Panc1 (cell line): ENCODE results near the gene MRPS9. TPM values are rescaled to one million over a fixed set of nuclear protein-coding genes. Genes with fewer than 3 reads are reported as not detected.

Source experiments
- ATAC-seq: fragments of 200-7000 bp; cut with Tn5 transposase; 2 replicates; pipeline ENCODE4 v1.9.1; 2020; ENCODE audit warnings: mild to moderate bottlenecking, moderate library complexity
- BruUV-seq: library from RNA; stranded (reverse); fragments of 400-500 nt; replicated peaks from 2 replicates; lab custom pipeline; 2021; lab: Mats Ljungman, UMichigan
- CTCF ChIA-PET: fragments of 300-600 bp; sonication (Branson Sonifier 250); formaldehyde crosslinking; loops from one replicate; lab custom pipeline; 2022; ENCODE audit warnings: antibody characterized with exemption; lab: Charles Lee
- POLR2A ChIA-PET: fragments of 300-600 bp; sonication (Branson Sonifier 250); formaldehyde crosslinking; loops from one replicate; lab custom pipeline; 2022; ENCODE audit warnings: antibody characterized with exemption; lab: Charles Lee
- DNase-seq: peaks from one replicate; pipeline ENCODE4 v3.0.0-alpha.2; 2010; ENCODE audit warnings: low read depth, low spot score
- H3K27ac ChIP-seq: 2 replicates; pipeline ENCODE4 v1.5.1; 2011; ENCODE audit warnings: mild to moderate bottlenecking, low read length, inconsistent platforms
- H3K27me3 ChIP-seq: fragments of 200-500 bp; sonication (Bioruptor generic); 2 replicates; pipeline ENCODE4 v1.6.0; 2014; ENCODE audit warnings: low read length, inconsistent platforms; ENCODE audit not compliant: control insufficient read depth, insufficient read depth
- H3K36me3 ChIP-seq: fragments of 200-500 bp; sonication (Bioruptor generic); 2 replicates; pipeline ENCODE4 v1.5.1; 2014; ENCODE audit warnings: inconsistent platforms, mild to moderate bottlenecking, low read length, moderate library complexity; ENCODE audit not compliant: control insufficient read depth, insufficient read depth
- H3K4me1 ChIP-seq: 2 replicates; pipeline ENCODE4 v1.5.1; 2011; ENCODE audit warnings: inconsistent platforms, mild to moderate bottlenecking, low read length, moderate library complexity; ENCODE audit not compliant: control insufficient read depth, insufficient read depth
- H3K4me3 ChIP-seq, 2 experiments: 2 replicates each; pipeline ENCODE4 v1.5.1; 2011 to 2012; ENCODE audit warnings: low read depth in 2 of 2, low read length in 2 of 2, mild to moderate bottlenecking in 2 of 2, inconsistent platforms in 1 of 2, moderate library complexity in 1 of 2
- H3K9me3 ChIP-seq: fragments of 200-500 bp; sonication (Bioruptor generic); 2 replicates; pipeline ENCODE4 v1.5.1; 2014; ENCODE audit warnings: low read depth, mild to moderate bottlenecking, inconsistent platforms, low read length, moderate library complexity; ENCODE audit not compliant: control insufficient read depth, insufficient read depth
- POLR2AphosphoS5 ChIP-seq: IDR thresholded peaks from 2 replicates; pipeline ENCODE4 v1.6.1; 2012; ENCODE audit warnings: mild to moderate bottlenecking, low read depth, low read length, moderate library complexity
- SIN3A ChIP-seq: IDR thresholded peaks from 2 replicates; pipeline ENCODE4 v1.6.1; 2012; ENCODE audit warnings: low read depth, mild to moderate bottlenecking, low read length, moderate library complexity, borderline replicate concordance; ENCODE audit not compliant: insufficient read depth
- TCF7L2 ChIP-seq: IDR thresholded peaks from 2 replicates; pipeline ENCODE4 v1.6.1; 2011; ENCODE audit warnings: mild to moderate bottlenecking, low read depth, low read length, inconsistent platforms
- in situ Hi-C: cut with HindIII; loops from 2 replicates; pipeline ENCODE4 v1.10.0; 2016; ENCODE audit warnings: low sequenced_read_pairs, low pct_unique_long_range_greater_than_20kb
- intact Hi-C: fragments of 100-400 bp; cut with micrococcal nuclease; formaldehyde crosslinking; loops from one replicate; pipeline ENCODE4 v1.10.0; 2022; ENCODE audit not compliant: unreplicated experiment
- total RNA-seq: library from RNA; stranded (reverse); gene quantifications from one replicate; pipeline ENCODE4 v1.2.1, GENCODE V29; 2021; ENCODE audit not compliant: unreplicated experiment
- TF ChIP-seq, protein P1 (sequence below), 2 experiments: IDR thresholded peaks; 2 replicates each; pipeline ENCODE4 v1.6.1; 2011 to 2012; ENCODE audit warnings: low read depth in 2 of 2, control low read depth in 1 of 2, low read length in 1 of 2, mild to moderate bottlenecking in 1 of 2, moderate library complexity in 1 of 2; ENCODE audit not compliant: insufficient read depth in 1 of 2
- TF ChIP-seq, protein P2 (sequence below): fragments of 450-650 bp; IDR thresholded peaks from 2 replicates; pipeline ENCODE4 v1.5.1; 2017; ENCODE audit warnings: mild to moderate bottlenecking

MRPS9 gene
- total RNA-seq, 1 experiment from 2014 or later = 27.4 TPM

DNA sequence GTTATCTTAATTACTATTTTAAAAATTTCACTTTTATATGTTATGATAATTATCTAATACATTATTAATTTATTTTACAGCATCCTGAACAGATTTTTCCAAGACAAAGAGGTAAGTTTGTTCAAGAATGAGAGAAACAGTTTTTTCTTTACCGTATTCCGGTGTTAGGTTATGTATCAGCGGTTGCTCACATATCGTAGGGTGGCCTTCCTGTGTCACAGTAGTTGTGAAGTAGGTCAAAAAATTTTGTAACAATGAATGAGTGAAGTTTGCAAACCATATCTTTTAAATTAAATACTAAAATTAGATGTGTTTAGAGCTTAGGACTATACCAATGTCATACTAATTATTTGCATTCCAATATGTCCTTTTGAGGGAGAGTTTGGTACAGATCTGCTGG is 33.5 kb downstream of the MRPS9 start:
- no peaks in the 10 kb centered on the region for H3K27me3 ChIP-seq
- CTCF ChIA-PET = no interaction called here
- intact Hi-C loops (no loop called here), in situ Hi-C loops (no loop called here)
- no TSS peak for BruUV-seq
- TF ChIP-seq TCF7L2 (no peak), POLR2AphosphoS5 (no peak), SIN3A (no peak)
- TF ChIP-seq, protein P1, sequence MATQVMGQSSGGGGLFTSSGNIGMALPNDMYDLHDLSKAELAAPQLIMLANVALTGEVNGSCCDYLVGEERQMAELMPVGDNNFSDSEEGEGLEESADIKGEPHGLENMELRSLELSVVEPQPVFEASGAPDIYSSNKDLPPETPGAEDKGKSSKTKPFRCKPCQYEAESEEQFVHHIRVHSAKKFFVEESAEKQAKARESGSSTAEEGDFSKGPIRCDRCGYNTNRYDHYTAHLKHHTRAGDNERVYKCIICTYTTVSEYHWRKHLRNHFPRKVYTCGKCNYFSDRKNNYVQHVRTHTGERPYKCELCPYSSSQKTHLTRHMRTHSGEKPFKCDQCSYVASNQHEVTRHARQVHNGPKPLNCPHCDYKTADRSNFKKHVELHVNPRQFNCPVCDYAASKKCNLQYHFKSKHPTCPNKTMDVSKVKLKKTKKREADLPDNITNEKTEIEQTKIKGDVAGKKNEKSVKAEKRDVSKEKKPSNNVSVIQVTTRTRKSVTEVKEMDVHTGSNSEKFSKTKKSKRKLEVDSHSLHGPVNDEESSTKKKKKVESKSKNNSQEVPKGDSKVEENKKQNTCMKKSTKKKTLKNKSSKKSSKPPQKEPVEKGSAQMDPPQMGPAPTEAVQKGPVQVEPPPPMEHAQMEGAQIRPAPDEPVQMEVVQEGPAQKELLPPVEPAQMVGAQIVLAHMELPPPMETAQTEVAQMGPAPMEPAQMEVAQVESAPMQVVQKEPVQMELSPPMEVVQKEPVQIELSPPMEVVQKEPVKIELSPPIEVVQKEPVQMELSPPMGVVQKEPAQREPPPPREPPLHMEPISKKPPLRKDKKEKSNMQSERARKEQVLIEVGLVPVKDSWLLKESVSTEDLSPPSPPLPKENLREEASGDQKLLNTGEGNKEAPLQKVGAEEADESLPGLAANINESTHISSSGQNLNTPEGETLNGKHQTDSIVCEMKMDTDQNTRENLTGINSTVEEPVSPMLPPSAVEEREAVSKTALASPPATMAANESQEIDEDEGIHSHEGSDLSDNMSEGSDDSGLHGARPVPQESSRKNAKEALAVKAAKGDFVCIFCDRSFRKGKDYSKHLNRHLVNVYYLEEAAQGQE (IDR thresholded peaks at IDR 0.05; ENCODE audit: insufficient read depth in 1 of 2, low read depth in 2 of 2, low read length in 1 of 2) = no peak
- TF ChIP-seq, protein P2, sequence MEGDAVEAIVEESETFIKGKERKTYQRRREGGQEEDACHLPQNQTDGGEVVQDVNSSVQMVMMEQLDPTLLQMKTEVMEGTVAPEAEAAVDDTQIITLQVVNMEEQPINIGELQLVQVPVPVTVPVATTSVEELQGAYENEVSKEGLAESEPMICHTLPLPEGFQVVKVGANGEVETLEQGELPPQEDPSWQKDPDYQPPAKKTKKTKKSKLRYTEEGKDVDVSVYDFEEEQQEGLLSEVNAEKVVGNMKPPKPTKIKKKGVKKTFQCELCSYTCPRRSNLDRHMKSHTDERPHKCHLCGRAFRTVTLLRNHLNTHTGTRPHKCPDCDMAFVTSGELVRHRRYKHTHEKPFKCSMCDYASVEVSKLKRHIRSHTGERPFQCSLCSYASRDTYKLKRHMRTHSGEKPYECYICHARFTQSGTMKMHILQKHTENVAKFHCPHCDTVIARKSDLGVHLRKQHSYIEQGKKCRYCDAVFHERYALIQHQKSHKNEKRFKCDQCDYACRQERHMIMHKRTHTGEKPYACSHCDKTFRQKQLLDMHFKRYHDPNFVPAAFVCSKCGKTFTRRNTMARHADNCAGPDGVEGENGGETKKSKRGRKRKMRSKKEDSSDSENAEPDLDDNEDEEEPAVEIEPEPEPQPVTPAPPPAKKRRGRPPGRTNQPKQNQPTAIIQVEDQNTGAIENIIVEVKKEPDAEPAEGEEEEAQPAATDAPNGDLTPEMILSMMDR = no peak
- no peak overlapping the region for H3K4me3 ChIP-seq
- H3K27ac ChIP-seq = no peak overlapping the region
- H3K36me3 ChIP-seq = no peaks in the 10 kb centered on the region
- no peaks in the 10 kb centered on the region for H3K9me3 ChIP-seq
- POLR2A ChIA-PET = no interaction called here
- no peak for DNase-seq
- no peaks in the 10 kb centered on the region for H3K4me1 ChIP-seq
- ATAC-seq = no peak

DNA sequence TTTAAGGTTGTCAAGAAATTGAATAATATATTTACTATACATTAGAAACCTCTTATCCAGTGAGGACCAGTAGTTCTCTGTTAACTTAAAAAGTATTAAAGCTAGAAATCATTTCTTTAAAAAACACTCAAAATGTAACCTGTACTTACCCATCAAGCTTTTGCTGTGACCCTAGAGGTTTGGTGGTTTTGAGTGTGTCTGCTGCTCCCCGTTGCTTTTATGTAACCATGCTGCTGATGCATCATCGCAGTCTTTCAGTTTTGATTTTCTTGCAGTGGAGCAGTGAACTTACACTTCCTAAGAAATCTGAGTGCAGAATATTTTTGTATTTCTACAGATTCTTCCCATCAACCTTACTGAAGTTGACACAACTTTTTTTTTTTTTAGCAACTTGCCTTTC is 34.2 kb downstream of the MRPS9 start:
- TF ChIP-seq SIN3A = no peak
- TF ChIP-seq, protein P1 (IDR thresholded peaks at IDR 0.05; ENCODE audit: insufficient read depth in 1 of 2, low read depth in 2 of 2, low read length in 1 of 2) = no peak
- no peak for TF ChIP-seq POLR2AphosphoS5
- TF ChIP-seq, protein P2 = no peak
- Histone ChIP-seq H3K4me1 (no peaks in the 10 kb centered on the region), H3K9me3 (no peaks in the 10 kb centered on the region), H3K27me3 (no peaks in the 10 kb centered on the region), H3K36me3 (no peaks in the 10 kb centered on the region), H3K4me3 (no peak overlapping the region), H3K27ac (no peak overlapping the region)
- ChIA-PET POLR2A (no interaction called here), CTCF (no interaction called here)
- DNase-seq (no peak), ATAC-seq (no peak)
- in situ Hi-C loops = no loop called here
- BruUV-seq = no TSS peak
- intact Hi-C loops = no loop called here
